GM19397 (cell line): ENCODE results near the gene VARS2.
"Not testable (repeated sequence)": the region's sequence is repeated elsewhere in the genome, so short reads cannot be mapped to it uniquely, and the experiment has no call there.

Experiments used
- ATAC-seq: cut with Tn5 transposase; IDR thresholded peaks from one replicate; pipeline ENCODE4 v1.9.1; 2021; ENCODE audit warnings: mild to moderate bottlenecking, moderate library complexity; ENCODE audit not compliant: unreplicated experiment

The VARS2 gene

DNA sequence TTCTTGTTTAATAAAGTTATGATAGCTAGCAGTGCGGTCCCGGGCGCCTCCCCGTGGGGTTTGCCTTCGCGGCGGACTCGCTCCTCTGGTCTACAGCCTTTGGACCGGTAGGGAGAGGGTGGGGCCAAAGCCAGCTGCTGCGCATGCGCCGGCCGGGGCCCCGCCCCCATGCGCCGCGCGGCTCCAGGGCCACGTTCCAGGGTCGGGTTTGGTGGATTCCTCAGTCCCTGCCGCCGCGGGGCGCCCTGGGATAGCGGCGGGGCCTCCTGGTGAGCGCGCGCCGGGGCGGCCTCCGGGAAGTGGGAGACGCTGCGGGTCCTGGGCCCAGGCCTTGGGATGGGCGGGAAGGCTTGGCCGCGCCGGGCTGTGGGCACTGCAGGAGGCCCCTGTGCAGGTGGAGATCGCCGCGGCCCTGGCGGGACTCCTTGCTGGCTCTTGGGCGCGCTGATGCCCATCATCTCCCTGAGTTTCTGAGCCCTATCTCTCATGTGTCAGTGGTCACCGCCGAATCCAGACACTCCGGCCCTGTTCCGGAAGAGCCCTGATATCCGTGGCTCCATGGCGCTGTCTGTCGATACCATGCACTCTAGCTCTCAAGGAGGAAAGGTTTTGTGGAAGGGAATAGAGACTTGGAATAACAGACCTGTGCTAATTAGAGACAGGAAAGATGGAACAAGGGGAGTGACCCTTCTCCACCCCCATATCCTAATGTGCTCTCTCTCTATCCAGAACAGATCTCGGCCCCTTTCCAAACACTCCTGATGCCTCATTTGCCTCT lies at the start of gene VARS2:
Gene VARS2, plus strand, starts transcription at position 163 of the 778 bp plus-strand sequence. Its CDS starts 599 bp downstream, at position 762.
- peak; percentile 91 for ATAC-seq

DNA sequence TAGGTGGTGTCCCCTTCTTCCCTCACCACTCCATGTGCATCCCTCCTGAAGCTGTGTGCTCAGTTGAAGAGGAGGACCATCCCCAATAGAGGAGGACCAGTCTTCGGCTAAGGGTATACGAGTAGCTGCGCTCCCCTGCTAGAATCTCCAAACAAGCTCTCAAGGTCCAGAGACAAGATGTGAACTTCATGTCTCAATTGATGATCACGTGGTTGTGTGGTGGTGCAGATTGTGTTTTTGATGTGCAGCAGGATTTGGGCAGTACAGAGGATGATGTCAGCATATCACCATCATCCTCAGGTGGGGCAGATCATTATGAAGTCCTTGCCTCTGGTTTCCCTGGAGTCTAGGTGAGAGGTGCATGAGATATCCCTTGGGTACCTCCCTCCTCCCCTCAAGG lies 49.7 kb upstream of the VARS2 start:
- no peak for ATAC-seq

DNA sequence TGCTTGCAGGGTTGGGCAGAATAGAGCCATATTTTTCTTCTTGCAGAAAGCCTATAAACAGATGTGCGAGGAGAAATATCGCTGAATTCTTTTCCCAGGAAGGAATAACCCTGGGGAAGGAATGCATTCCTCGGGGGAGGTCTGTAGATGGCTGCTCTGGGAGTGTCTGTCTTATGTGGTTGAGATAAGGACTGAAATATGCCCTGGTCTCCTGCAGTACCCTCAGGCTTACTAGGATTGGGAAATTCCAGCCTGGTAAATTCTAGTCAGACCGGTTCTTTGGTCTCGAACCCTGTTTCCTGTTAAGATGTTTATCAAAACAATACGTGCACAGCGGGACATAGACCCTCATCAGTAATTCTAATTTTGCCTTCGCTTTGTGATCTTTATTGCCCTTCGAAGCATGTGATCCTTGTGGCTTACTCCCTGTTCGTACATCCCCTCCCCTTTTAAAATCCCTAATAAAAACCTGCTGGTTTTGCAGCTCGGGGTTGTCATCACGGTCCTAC lies 44.7 kb upstream of the VARS2 start:
- ATAC-seq, result not testable (repeated sequence)

DNA sequence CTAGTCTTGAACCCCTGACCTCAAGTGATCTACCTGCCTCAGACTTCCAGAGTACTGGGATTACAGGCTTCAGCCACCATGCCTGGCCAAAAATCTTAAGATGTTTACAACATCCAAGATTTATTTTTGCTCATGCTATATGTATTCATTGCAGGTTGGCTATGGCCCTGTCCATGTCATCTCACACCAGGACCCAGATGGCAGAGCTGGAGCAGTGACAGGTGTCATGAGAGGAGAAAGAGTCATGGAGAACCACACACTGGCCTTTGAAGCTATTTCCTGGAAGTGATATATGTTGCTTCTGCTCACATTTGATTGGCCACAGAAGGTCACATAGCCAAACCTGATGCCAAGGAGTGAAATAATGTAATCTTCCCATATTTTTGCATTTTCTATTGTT lies 43.5 kb upstream of the VARS2 start:
- ATAC-seq, result no peak

DNA sequence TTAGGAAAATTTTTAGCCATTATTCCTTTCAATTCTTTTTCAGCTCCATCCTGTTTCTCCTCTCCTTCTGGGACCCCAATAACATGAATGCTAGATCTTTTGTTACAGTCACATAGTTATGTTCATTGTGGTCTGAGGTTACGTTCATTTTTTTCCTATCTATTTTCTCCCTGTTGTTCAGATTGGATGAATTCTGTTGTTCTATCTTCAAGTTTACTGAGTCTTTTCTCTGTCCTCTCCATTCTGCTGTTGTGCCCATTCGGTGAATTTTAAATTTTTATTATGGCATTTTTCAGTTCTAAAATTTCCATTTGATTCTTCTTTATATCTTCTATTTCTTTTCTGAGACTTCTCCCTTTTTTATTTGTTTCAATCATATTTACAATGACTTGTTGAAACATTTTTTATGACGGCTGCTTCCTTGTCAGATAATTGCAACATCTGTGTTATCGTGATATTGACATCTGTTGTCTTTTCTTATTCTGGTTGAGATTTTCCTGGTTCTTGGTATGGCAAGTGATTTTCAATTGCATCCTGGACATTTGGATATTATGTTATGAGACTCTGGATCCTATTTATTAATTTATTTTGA lies 42.4 kb upstream of the VARS2 start:
- no peak for ATAC-seq

DNA sequence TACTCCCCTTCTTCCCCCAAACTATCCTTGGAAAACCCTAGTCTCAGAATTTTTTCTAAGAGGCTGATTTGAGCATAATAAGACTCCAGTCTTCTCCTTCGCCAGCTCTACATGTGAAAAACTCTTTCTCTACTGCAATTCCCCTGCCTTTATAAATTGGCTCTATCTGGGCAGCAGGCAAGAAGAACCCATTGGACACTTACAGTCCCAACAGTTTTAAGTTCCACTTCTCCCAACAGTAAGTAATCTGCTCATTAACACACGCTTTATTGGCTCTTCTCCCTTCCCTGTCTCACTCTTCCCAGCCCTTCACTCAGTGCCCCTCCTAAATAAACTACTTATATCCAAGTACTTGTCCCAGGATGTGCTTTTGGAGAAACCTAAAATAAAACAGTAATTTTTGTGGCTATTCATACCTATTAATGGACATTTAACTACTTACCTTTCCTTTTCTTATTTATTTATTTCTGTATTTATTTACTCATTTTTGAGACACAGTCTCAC lies 40.8 kb upstream of the VARS2 start:
- no peak for ATAC-seq

DNA sequence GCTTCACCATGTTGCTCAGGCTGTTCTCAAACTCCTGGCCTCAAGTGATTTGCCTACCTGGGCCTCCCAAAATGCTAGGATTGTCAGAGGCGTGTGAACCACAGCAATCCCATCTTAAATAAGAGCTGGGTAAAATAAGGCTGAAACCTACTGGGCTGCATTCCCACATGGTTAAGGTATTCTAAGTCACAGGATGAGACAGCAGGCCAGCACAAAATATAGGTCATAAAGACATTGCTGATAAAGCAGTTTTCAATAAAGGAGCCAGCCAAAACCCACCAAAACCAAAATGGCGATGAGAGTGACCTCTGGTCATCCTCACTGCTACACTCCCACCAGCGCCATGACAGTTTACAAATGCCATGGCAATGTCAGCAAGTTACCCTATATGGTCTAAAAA lies 40.2 kb upstream of the VARS2 start:
- not testable (repeated sequence) for ATAC-seq

DNA sequence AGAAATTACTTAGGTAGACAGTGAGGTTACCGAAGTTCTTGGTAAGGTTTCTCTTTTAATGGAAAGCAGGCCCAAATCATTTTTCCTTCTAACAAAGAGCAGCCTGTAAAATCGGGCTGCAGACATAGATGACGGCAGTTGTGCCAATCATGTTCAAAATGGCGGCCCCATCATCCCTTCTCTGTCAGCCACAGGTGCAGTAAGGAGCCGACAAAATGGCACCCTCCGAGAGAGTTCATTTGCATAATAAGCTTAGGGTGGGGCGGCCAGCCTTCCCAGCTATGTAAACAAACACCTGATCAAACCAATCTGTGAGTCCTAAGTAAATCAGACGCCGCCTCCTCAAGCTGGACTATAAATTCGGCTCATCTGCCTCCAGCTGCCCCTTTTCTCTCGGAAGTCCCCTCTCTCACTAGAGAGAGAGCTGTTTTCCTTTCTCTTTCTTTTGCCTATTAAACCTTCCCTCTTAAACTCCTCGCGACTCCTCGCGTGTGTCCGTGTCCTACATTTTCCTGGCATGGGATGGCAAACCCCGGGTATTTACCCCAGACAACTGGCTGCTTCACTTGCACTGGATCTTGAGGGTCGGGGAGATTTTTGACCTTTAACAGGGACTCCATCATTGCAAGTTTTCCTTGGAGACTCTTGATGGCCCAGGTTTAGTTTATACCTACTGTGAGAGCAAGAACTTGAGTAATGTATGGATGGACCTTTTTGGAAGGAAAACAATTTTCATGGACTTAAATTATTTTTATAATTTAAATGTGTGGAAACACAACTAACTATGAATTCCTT lies 38.6 kb upstream of the VARS2 start:
- ATAC-seq, result no peak

DNA sequence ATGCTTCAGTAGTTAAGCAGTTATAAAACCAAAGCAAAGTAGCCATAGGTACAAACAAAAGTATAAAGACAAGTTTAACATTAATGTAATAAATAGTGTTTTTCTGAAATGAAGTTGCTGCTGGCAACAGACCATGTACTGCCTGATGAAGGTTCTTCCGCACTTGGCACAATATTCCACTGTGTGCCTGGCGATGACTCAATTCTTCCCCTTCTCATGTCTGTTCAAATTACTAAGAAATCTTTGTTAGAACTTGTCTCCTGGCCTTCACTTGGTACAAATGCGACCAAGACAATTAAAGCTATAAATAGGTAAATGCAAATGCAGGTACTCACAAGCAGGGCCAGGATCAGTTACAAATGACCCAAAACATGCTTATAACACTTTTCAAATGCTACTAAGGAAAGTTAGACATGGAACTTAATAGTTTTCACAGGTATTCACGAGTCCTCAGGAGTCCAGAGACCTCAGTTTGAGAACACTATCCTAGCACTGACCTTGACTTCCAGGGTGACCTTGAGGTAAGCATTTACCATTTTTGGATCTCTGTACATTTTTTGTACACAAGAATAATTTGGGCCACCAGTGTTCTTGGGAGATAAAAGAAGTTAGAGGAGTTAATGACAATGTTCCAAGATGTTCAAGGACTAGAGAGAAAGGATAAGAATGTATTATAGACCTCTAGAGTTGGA lies 37.9 kb upstream of the VARS2 start:
- ATAC-seq, result no peak

DNA sequence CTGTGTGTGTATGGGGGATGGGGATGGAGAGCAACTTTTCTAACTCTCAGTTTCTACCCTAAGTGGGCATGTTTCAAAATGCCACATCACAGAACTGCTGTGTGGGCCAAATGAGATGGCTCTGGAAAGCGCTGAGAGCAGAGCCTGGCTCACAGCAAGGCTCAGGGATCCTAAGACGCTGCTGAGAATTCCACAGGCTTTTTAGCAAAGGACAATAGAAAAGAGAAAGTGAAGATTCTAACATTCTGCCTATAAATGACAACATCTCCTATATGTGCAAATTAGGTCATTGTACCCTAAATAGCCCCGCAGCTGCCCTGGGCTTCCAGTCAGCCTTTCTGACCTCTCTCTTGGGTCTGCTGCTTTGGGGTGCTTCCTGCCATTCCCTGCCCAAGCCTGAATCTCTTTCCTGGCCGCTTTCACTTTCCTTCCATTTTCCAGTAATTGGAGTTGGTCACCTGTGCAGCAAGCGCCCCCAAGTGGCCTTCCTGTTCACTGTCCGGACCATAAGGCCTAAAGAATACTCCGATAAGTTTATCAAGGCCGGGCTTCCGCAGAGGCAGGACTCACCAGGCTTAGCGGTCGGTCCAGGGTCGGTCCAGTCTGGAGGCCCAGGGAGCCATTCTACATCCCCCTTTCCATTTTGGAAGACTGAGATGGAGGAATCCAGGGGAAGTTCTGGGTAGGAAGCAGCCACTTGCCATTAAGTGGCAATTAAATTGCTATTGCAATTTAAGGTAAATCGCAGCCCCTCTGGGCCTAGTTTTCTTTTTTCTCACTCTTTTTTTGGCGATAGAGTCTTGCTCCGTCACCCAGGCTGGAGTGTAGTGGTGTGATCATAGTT lies 36.4 kb upstream of the VARS2 start:
- ATAC-seq, result no peak

DNA sequence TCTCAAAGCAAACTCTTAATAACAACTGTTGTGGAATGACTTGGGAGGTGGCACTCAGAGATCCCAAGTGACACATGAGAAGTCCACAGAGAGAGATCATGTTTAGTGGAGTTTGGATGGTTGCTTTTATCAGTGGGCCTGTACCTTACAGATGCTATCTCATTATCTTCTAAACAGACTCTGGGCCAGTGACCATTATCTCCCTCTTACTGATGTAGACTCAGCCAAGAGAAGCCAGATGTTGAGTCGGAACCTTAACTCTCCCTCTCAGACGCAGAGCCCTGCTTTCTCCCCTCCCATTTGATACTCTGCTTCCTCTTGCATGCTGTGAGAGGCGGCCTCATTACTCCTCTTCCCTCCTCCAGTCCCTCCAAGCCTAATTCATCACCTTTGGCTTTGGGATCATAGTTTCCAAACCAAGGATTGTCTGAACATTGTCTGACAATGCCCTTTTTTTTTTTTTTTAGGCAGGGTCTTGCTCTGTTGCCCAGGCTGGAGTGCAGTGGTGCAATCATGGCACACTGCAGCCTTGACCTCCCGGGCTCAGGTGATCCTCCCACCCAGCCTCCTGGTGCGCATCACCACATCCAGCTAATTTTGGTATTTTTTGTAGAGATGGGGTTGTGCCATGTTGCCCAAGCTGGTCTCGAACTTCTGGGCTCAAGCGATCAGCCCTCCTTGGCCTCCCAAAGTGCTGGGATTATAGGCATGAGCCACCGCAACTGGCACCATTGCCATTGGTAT lies 34.2 kb upstream of the VARS2 start:
- ATAC-seq, result no peak

DNA sequence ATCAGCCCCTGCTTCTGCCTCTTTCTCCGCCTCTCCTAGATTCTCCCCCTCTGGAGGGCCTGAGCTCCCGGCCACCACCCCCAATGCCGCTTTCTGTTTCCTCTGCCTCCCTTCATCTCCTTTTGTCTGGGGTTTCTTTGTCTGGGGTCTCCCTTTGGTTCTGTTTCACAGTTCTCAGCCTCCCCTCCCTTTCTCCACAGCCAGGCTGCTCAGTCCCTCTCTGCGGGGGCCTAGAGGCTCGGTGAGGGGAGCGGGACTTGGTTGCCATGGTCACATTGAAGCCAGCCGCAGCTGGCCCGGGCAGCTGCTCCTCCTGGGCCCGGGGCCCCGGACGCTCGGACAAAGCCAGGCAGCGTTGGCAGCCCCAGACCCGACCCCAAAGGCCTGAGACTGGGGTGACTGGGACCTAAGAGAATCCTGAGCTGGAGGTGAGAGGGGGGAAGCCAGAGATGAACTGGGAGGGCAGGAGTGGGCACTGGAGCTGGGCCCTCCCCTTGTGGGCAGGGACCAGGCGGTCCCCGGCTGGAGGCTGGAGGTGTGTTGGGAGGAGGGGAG lies 33.3 kb upstream of the VARS2 start:
- ATAC-seq, result no peak

DNA sequence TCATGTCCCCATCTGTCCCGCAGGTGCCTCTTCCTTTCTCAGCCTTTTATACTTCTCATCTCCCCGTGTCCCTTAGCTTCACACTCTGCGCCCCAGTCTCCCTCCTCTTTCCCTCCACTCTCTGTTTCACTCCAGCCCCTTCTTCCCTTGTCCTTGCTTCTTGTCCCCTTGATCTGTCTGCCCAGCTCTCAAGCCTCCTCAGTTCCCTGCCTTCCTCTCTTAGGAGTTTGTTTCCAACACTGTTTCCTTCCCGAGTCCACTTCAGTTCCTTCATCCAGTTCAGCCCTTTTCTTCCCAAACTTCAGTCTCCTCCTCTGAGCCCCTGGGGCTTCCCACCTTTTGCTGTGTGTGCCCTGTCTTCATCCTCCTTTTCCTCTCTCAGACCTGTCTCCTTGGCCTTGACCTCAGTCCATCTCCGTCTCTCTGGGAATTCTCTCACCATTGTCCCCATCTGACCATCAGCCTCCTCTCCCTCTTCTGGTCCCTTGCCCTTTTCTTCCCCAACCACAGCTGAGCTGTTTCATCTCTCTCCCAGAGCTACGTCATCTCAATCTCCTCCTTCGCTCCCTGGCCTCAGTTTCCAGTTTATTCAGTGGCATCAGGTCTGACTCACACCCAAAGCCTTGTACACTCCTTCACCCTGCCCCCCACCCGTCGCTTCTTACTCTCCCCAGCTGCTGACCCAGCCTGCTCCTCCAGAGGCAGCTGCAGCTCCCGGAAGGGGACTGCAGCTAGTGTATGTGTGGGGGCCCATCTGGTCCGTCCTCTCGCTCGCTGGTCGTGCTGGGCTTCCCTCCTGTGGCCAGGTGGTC lies 32.4 kb upstream of the VARS2 start:
- no peak for ATAC-seq

DNA sequence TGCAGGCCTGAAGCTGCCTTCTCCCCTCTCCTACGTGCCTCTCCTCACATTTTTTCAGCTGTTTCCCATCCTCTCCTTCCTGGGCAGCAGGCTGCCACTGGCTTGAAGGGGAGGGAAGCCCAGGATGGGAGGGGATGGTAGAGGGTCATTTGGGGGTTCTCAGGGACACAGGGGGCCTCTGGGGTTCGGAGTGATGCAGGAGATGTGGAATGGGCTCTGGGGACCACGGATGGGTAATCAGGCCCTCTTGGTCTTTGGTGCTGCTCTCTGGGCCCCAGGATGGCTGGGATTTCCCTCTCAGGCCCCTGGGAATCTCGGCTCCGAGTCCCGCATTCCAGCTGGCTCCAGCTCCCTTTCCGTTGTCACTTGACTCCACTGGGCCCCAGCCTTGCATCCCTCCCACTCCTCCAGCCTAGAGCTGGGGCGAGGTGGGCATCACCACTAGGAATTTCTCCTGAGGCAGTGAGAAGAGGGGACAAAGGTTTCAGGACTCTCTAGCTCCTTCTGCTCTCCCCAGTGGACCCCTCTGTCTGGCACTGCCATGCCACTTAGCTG lies 31.8 kb upstream of the VARS2 start:
- no peak for ATAC-seq

DNA sequence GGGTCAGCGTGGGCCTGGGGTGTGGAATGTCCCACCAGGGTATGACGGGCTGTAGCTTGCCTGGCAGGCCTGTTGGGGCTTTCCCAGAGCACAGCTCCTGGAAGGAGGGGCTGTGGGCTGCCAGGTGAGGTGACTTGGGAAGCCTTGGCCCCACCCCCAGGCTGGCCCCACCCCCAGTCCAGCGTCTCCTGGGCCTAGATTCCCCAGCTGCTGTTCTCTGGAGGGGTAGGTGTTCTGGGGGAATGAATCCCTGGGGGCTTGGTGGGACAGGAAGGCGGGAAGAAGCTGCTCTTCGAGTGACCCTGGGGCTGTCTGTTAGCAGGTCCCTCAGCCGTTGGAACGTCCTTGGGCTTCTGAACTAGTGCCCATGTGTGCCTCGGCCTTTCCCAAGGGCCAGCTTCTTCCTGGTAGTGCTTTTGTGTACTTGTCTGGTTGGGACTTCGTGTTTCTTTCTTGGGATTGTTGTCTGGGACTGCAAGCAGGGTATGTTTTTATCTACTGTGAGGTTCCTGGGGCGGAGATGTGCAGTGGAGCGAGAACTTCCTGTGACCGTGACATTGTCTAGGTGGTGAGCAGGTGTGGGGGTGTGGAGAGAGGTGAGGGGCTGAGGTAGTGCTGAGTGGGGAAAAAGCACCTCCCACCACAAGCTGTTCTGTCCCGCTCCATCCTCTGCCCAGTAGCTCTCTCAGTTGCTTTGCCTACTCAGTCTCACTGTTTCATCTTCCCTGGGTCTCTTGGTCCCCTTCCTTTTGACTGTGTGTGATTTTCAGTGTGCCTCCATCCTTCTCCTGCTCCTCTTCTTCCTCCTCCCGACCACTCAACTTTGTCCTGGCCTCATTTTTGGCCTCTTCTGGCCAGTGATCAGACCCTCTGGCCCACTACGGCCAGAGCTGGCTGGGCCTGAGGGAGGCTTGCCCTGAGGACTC lies 31.0 kb upstream of the VARS2 start:
- no peak for ATAC-seq

DNA sequence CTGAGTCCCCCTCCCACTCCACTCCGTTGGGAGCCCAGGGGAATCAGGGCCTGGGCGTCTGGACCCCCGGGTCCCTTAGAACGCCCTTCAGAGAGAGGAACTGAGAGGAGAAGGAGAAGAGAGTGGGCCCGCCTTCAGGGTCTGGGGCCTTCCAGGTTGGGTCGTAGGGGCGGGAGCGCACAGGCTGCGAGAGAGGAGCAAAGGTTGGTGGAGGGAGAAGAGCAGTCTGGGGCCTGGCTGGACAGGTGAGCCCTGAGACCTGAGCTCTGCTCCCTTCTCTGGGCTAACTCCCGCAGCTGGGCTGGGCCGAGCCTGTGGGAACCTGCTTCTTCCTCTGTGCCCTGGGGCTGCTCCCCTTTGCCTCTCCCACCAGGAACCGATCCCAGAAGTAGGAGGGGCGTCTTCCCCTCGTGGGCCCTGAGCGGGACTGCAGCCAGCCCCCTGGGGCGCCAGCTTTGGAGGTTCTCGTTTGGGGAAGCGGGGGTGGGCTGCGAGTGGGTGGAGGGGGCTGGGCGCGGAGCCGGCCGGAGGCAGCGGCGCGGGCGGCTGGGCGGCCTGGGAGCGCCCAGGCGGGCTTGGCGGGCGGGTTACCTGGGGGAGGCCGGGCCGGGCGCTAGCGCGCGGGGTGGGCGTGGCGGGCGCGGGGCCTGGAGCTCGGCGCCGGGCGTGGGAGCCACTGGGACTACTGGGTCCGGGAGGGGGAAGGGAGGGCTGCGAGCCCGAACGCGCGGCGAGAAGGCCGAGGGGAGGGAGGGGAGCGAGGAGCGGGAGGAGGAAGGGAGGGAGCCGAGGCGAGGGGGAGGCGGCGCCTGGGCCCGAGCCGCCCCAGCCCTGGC lies 30.1 kb upstream of the VARS2 start, which contains the start of gene DDR1:
Gene DDR1, plus strand, starts transcription at position 835 of the 836 bp plus-strand sequence. CDS start 4,211 bp downstream, outside the sequence.
- no peak for ATAC-seq
